Prostate gland (tissue), 2 donors: Measurements from ENCODE around the gene CNOT9. TPM values are rescaled to one million over a fixed set of nuclear protein-coding genes. Genes with fewer than 3 reads are reported as not detected.

Experiments
- small RNA-seq, 2 donors: library from RNA; depleted of rRNA; stranded (forward); fragments of <200 nt; gene quantifications; one replicate each; pipeline ENCODE3, GENCODE V24; 2016
- total RNA-seq, 2 donors: library from RNA; depleted of rRNA; stranded (reverse); fragments of >200 nt; gene quantifications; one replicate each; pipeline ENCODE4 v1.1.0, GENCODE V29; 2016

The CNOT9 gene
- total RNA-seq, 2 donors from 2014 or later: 31.7 to 77.6 TPM

Small RNA genes lying within 50 kb of the gene (small RNA-seq; reads per million reads assigned to genes)
- 0 reads per million in 2 donors for gene RNU6-136P

Other genes with a start within 250 kb of the CNOT9 start
- 1 to 10 TPM in 1 of 2 donors, not detected in 1; 2.0 TPM for gene CATIP, start 212.0 kb upstream of the CNOT9 start, total RNA-seq
- gene SLC11A1, start 186.6 kb upstream of the CNOT9 start, total RNA-seq: 10 to 100 TPM; 10.8 to 11.4 TPM
- 100 to 1,000 TPM; 145 to 180 TPM for gene CTDSP1, start 169.0 kb upstream of the CNOT9 start, total RNA-seq
- under 1 TPM in 1 of 2 donors, not detected in 1; 0.09 TPM for gene VIL1, start 149.7 kb upstream of the CNOT9 start, total RNA-seq
- 10 to 100 TPM; 12.3 to 31.9 TPM for gene USP37, start 488 bp upstream of the CNOT9 start, total RNA-seq
- 1 to 10 TPM; 1.1 to 2.7 TPM for gene PLCD4, start 39.1 kb downstream of the CNOT9 start, total RNA-seq
- 10 to 100 TPM; 25.5 to 34.7 TPM for gene ZNF142, start 90.8 kb downstream of the CNOT9 start, total RNA-seq
- gene BCS1L, start 90.8 kb downstream of the CNOT9 start, total RNA-seq: 10 to 100 TPM; 40.3 to 42.9 TPM
- gene RNF25, start 103.2 kb downstream of the CNOT9 start, total RNA-seq: 10 to 100 TPM; 20.0 to 32.5 TPM
- gene STK36, start 103.2 kb downstream of the CNOT9 start, total RNA-seq: 10 to 100 TPM; 22.0 to 90.9 TPM
- 10 to 100 TPM; 21.1 to 63.8 TPM for gene TTLL4, start 142.0 kb downstream of the CNOT9 start, total RNA-seq
- gene CYP27A1, start 213.3 kb downstream of the CNOT9 start, total RNA-seq: 10 to 100 TPM; 97.7 to 98.3 TPM